Keratinocyte (primary cell): ENCODE results near the gene DENND11. TPM values are rescaled to one million over a fixed set of nuclear protein-coding genes. Genes with fewer than 3 reads are reported as not detected.

Experiments
- DNase-seq: peaks from one replicate; pipeline ENCODE4 v3.0.0-alpha.2; 2011; ENCODE audit warnings: low read depth, missing footprints, low spot score
- FAIRE-seq: peaks from 2 replicates; lab custom pipeline; 2011; peaks lifted over from hg19 to GRCh38; lab: Jason Lieb, UNC
- H2AFZ ChIP-seq: 2 replicates; pipeline ENCODE4 v1.6.0; 2012; ENCODE audit warnings: low read length, control low read depth, inconsistent platforms; ENCODE audit not compliant: control insufficient read depth
- H3K27ac ChIP-seq: 2 replicates; pipeline ENCODE4 v1.5.1; 2011; ENCODE audit warnings: low read length; ENCODE audit not compliant: control insufficient read depth, insufficient read depth
- H3K27me3 ChIP-seq: 3 replicates; pipeline ENCODE4 v1.6.0; 2011; ENCODE audit warnings: low read length; ENCODE audit not compliant: control insufficient read depth, insufficient read depth; ENCODE audit errors: extremely low read depth
- H3K36me3 ChIP-seq, 2 experiments: 2 replicates in 1 of 2; 3 replicates in 1 of 2; pipeline ENCODE4 v1.5.1; 2011; ENCODE audit warnings: low read length in 2 of 2, mild to moderate bottlenecking in 1 of 2; ENCODE audit not compliant: control insufficient read depth in 2 of 2, insufficient read depth in 2 of 2; ENCODE audit errors: extremely low read depth in 1 of 2
- H3K4me1 ChIP-seq: 3 replicates; pipeline ENCODE4 v1.5.1; 2011; ENCODE audit warnings: low read length; ENCODE audit not compliant: control insufficient read depth, insufficient read depth; ENCODE audit errors: extremely low read depth
- H3K4me2 ChIP-seq: 3 replicates; pipeline ENCODE4 v1.6.0; 2011; ENCODE audit warnings: low read depth, low read length; ENCODE audit not compliant: control insufficient read depth, insufficient read depth; ENCODE audit errors: extremely low read depth
- H3K4me3 ChIP-seq, 3 experiments: fragments of 200-600 bp in 1 of 3; sonication (generic) in 1 of 3; 2 replicates in 2 of 3; 3 replicates in 1 of 3; pipeline ENCODE4 v1.5.1; 2011 to 2016; ENCODE audit warnings: low read length in 3 of 3, mild to moderate bottlenecking in 3 of 3, control low read depth in 2 of 3, inconsistent platforms in 1 of 3, low read depth in 1 of 3, mixed read lengths in 1 of 3, mixed run types in 1 of 3, moderate library complexity in 1 of 3; ENCODE audit not compliant: control insufficient read depth in 2 of 3, insufficient read depth in 2 of 3; ENCODE audit errors: extremely low read depth in 1 of 3
- H3K79me2 ChIP-seq: 2 replicates; pipeline ENCODE4 v1.6.0; 2012; ENCODE audit warnings: low read length; ENCODE audit not compliant: control insufficient read depth, insufficient read depth
- H3K9ac ChIP-seq: 3 replicates; pipeline ENCODE4 v1.6.0; 2011; ENCODE audit warnings: low read length; ENCODE audit not compliant: control insufficient read depth, insufficient read depth; ENCODE audit errors: extremely low read depth
- H3K9me1 ChIP-seq: 3 replicates; pipeline ENCODE4 v1.6.0; 2011; ENCODE audit warnings: low read length; ENCODE audit not compliant: control insufficient read depth, insufficient read depth; ENCODE audit errors: extremely low read depth
- H3K9me3 ChIP-seq: 2 replicates; pipeline ENCODE4 v1.5.1; 2012; ENCODE audit warnings: low read depth, low read length; ENCODE audit not compliant: control insufficient read depth
- H4K20me1 ChIP-seq: 3 replicates; pipeline ENCODE4 v1.6.0; 2011; ENCODE audit warnings: low read length; ENCODE audit not compliant: control insufficient read depth, insufficient read depth; ENCODE audit errors: extremely low read depth
- EZH2 ChIP-seq: IDR thresholded peaks from one replicate; pipeline ENCODE4 v1.6.1; 2012; ENCODE audit warnings: inconsistent platforms, mild to moderate bottlenecking, low read length, moderate library complexity
- dilution Hi-C: fragments of 300-500 bp; cut with MboI; formaldehyde crosslinking; loops from one replicate; pipeline ENCODE4 v1.7.0; 2020; ENCODE audit warnings: low sequenced_read_pairs; ENCODE audit not compliant: extremely low pct_ligation_motif_present
- polyA minus RNA-seq, 3 experiments: library from RNA; depleted of rRNA, polyadenylated mRNA; stranded (reverse); fragments of >200 nt; gene quantifications; 1 replicate in 1 of 3; 2 replicates in 1 of 3; 3 replicates in 1 of 3; pipeline ENCODE4 v1.2.3, GENCODE V29; 2011
- polyA plus RNA-seq, 5 experiments: library from polyadenylated mRNA; depleted of rRNA in 3 of 5; stranded (reverse) in 3 of 5; stranded (forward) in 1 of 5; unstranded in 1 of 5; fragments of >200 nt; gene quantifications; 1 replicate in 1 of 5; 2 replicates in 3 of 5; 3 replicates in 1 of 5; pipeline versions ENCODE4 v1.2.1 to v1.2.3, GENCODE V29; 2011 to 2012; ENCODE audit warnings: missing spikeins in 2 of 5, low read depth in 1 of 5, low replicate concordance in 1 of 5
- TF ChIP-seq, protein P1 (sequence below), 3 experiments: IDR thresholded peaks in 1 of 3; conservative IDR thresholded peaks in 1 of 3; optimal IDR thresholded peaks in 1 of 3; 2 replicates in 2 of 3; 3 replicates in 1 of 3; pipeline versions ENCODE3 to v1.5.1; 2011; ENCODE audit warnings: low read length in 3 of 3, mild to moderate bottlenecking in 3 of 3, moderate library complexity in 2 of 3, control low read depth in 1 of 3, inconsistent platforms in 1 of 3; ENCODE audit not compliant: insufficient read depth in 2 of 3; ENCODE audit errors: extremely low read depth in 1 of 3

Gene DENND11
- polyA plus RNA-seq (3.3 to 5.4 TPM (median 4.7 TPM) in 3 replicates), polyA minus RNA-seq (4.5 to 8.9 TPM (median 6.1 TPM) in 3 replicates)
- 2.4 TPM for polyA plus RNA-seq (2011; ENCODE audit: low read depth)
- 2.1 and 2.8 TPM in 2 replicates for polyA plus RNA-seq (2011; cell fraction: cytosol; rRNA removed)
- 11.5 and 13.4 TPM in 2 replicates for polyA plus RNA-seq (2011; cell fraction: nucleus; rRNA removed)
- polyA plus RNA-seq (2012; ENCODE audit: low replicate concordance) = 3.4 and 3.9 TPM in 2 replicates
- 2.7 TPM for polyA minus RNA-seq (2011; cell fraction: cytosol; rRNA and poly(A)+ RNA removed)
- 6.1 and 9.4 TPM in 2 replicates for polyA minus RNA-seq (2011; cell fraction: nucleus; rRNA and poly(A)+ RNA removed)

- dilution Hi-C loops = no loop called here
Observed at GRCh38 chr7:141702047-141702567, at the start of gene DENND11. DENND11 (minus strand) TSS chr7:141702166; CDS start chr7:141702153, 13 bp downstream.

DNA sequence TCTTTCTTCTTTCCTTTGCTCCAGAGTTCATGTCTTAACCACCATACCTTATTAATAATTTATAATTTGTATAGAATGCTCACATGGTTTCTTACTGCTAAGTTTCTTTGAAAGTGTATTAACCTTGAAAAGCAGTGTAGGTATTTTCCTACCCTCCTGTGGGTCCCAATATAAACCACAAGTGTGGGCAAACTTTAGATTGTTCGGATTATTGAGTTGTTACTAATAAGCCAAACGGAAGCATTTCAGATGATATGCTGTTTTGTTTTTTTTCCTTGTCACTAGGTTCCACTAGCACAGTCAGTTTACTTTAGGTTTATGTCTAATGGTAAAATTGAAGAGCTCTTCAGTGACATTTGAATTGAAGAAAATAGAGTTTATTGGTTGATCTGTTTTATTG, 46.4 kb upstream of the DENND11 start:
- TF ChIP-seq EZH2 = no peak
- TF ChIP-seq, protein P1, sequence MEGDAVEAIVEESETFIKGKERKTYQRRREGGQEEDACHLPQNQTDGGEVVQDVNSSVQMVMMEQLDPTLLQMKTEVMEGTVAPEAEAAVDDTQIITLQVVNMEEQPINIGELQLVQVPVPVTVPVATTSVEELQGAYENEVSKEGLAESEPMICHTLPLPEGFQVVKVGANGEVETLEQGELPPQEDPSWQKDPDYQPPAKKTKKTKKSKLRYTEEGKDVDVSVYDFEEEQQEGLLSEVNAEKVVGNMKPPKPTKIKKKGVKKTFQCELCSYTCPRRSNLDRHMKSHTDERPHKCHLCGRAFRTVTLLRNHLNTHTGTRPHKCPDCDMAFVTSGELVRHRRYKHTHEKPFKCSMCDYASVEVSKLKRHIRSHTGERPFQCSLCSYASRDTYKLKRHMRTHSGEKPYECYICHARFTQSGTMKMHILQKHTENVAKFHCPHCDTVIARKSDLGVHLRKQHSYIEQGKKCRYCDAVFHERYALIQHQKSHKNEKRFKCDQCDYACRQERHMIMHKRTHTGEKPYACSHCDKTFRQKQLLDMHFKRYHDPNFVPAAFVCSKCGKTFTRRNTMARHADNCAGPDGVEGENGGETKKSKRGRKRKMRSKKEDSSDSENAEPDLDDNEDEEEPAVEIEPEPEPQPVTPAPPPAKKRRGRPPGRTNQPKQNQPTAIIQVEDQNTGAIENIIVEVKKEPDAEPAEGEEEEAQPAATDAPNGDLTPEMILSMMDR (optimal IDR thresholded peaks at IDR 0.05 in 1 of 3, IDR thresholded peaks at IDR 0.05 in 1 of 3, conservative IDR thresholded peaks at IDR 0.05 in 1 of 3; ENCODE audit: extremely low read depth in 1 of 3, insufficient read depth in 2 of 3, low read length in 3 of 3) = no peak
- dilution Hi-C loops = no loop called here
- no peak for FAIRE-seq

More at GRCh38 chr7:141702047-141702567, at the start of gene DENND11:
- H3K4me1 ChIP-seq = peaks cover 16% of the 10 kb centered on the region
- H3K4me3 ChIP-seq = peak within 1 kb of the TSS; percentile 56 to 76 (median 75)
- H3K9me3 ChIP-seq = no peaks in the 10 kb centered on the region
- FAIRE-seq (no peak), DNase-seq (no peak)
- TF ChIP-seq EZH2 = no peak
- TF ChIP-seq, protein P1 (optimal IDR thresholded peaks at IDR 0.05 in 1 of 3, IDR thresholded peaks at IDR 0.05 in 1 of 3, conservative IDR thresholded peaks at IDR 0.05 in 1 of 3; ENCODE audit: extremely low read depth in 1 of 3, insufficient read depth in 2 of 3, low read length in 3 of 3) = no peak
- H3K79me2 ChIP-seq = no peaks in the 10 kb centered on the region
- H4K20me1 ChIP-seq = no peaks in the 10 kb centered on the region
- H3K36me3 ChIP-seq = no peaks in the 10 kb centered on the region
- H3K27ac ChIP-seq = no peak within 1 kb of the TSS
- peak within 1 kb of the TSS; percentile 87 for H2AFZ ChIP-seq
- no peaks in the 10 kb centered on the region for H3K27me3 ChIP-seq
- H3K9ac ChIP-seq = peak within 1 kb of the TSS; percentile 61
- H3K4me2 ChIP-seq = peak within 1 kb of the TSS; percentile 91
- no peaks in the 10 kb centered on the region for H3K9me1 ChIP-seq

More for the DNA sequence above, 46.4 kb upstream of the DENND11 start:
- Histone ChIP-seq H3K27me3 (no peaks in the 10 kb centered on the region), H3K4me1 (no peaks in the 10 kb centered on the region), H3K9ac (no peak overlapping the region), H3K79me2 (no peaks in the 10 kb centered on the region), H3K36me3 (peaks cover 27 to 35% of the 10 kb centered on the region in 2 experiments), H3K9me1 (no peaks in the 10 kb centered on the region), H3K9me3 (peaks cover 4% of the 10 kb centered on the region), H2AFZ (no peak overlapping the region), H3K4me3 (no peak overlapping the region), H3K4me2 (no peak overlapping the region), H4K20me1 (no peaks in the 10 kb centered on the region), H3K27ac (no peak overlapping the region)
- no peak for DNase-seq
